Gastrocnemius medialis (tissue), 4 donors: ENCODE results near the gene FAXDC2. TPM values are rescaled to one million over a fixed set of nuclear protein-coding genes. Genes with fewer than 3 reads are reported as not detected.
"Not testable (repeated sequence)": the region's sequence is repeated elsewhere in the genome, so short reads cannot be mapped to it uniquely, and the experiment has no call there.

Experiments used
- ATAC-seq, 2 donors: fragments of 150-250 bp; one replicate each; pipeline ENCODE4 v1.9.1; 2016
- DNase-seq, 2 donors: peaks; one replicate each; pipeline ENCODE4 v3.0.0-alpha.2; 2019
- H3K27ac ChIP-seq, 4 donors: fragments of 200-600 bp; sonication (generic); 1 replicate in 1 of 4; 2 replicates in 3 of 4; pipeline ENCODE4 v1.5.1; 2016 to 2018; ENCODE audit warnings: mild to moderate bottlenecking in 2 of 4, moderate library complexity in 1 of 4
- H3K27me3 ChIP-seq, 3 donors: fragments of 200-600 bp; sonication (generic) in 2 of 3; 1 replicate in 1 of 3; 2 replicates in 2 of 3; pipeline versions ENCODE4 v1.5.1 to v1.6.0; 2016 to 2019; ENCODE audit warnings: mild to moderate bottlenecking in 1 of 3, moderate library complexity in 1 of 3
- H3K36me3 ChIP-seq, 2 donors: fragments of 200-600 bp; sonication (generic) in 1 of 2; one replicate each; pipeline ENCODE4 v1.5.1; 2017 to 2018
- H3K4me1 ChIP-seq, 2 donors: fragments of 200-600 bp; sonication (generic) in 1 of 2; one replicate each; pipeline ENCODE4 v1.5.1; 2016 to 2017; ENCODE audit warnings: mild to moderate bottlenecking in 2 of 2
- H3K4me3 ChIP-seq, 4 donors: fragments of 200-600 bp; sonication (generic) in 3 of 4; 1 replicate in 1 of 4; 2 replicates in 3 of 4; pipeline ENCODE4 v1.5.1; 2016 to 2019; ENCODE audit warnings: mild to moderate bottlenecking in 2 of 4
- H3K9me3 ChIP-seq, 3 donors: fragments of 200-600 bp; sonication (generic) in 2 of 3; 1 replicate in 1 of 3; 2 replicates in 2 of 3; pipeline ENCODE4 v1.5.1; 2016 to 2019
- CTCF ChIP-seq, 5 experiments: fragments of 450-650 bp in 3 of 5; fragments of 200-600 bp in 2 of 5; sonication (generic) in 2 of 5; IDR thresholded peaks in 4 of 5; conservative IDR thresholded peaks in 1 of 5; 1 replicate in 4 of 5; 2 replicates in 1 of 5; pipeline ENCODE4 v1.5.1; 2016 to 2019; ENCODE audit warnings: antibody characterized with exemption in 5 of 5, mild to moderate bottlenecking in 3 of 5, moderate library complexity in 3 of 5
- POLR2A ChIP-seq, 2 donors: fragments of 450-650 bp; IDR thresholded peaks; one replicate each; pipeline ENCODE4 v1.6.1; 2017; ENCODE audit warnings: antibody characterized with exemption in 2 of 2, mild to moderate bottlenecking in 2 of 2, moderate library complexity in 2 of 2
- in situ Hi-C, 4 donors: fragments of 200-750 bp; cut with MboI; loops; one replicate each; pipeline versions ENCODE4 v1.15.0 to v1.8.0; 2017; ENCODE audit warnings: low sequenced_read_pairs in 4 of 4
- intact Hi-C: fragments of 100-400 bp; cut with DNase I; formaldehyde crosslinking; loops from one replicate; pipeline ENCODE4 v1.15.1; 2023; ENCODE audit warnings: low total_unique reads
- total RNA-seq, 4 donors: library from RNA; depleted of rRNA; stranded (reverse); fragments of >200 nt; gene quantifications; one replicate each; pipeline versions ENCODE4 v1.1.0 to v1.2.3, GENCODE V29; 2016

Gene FAXDC2
- total RNA-seq, 4 donors from 2014 or later = 4.4 to 12.5 (median 6.4) TPM

GRCh38 chr5:154836225-154836624, 14.2 kb downstream of the FAXDC2 start:
- no peak for ATAC-seq
- H3K36me3 ChIP-seq = no peaks in the 10 kb centered on the region
- H3K9me3 ChIP-seq = no peaks in the 10 kb centered on the region
- H3K4me1 ChIP-seq = peaks cover 6 to 7% of the 10 kb centered on the region in 2 donors
- TF ChIP-seq POLR2A (IDR thresholded peaks at IDR 0.05) = no peak
- TF ChIP-seq CTCF (IDR thresholded peaks at IDR 0.05 in 4 of 5, conservative IDR thresholded peaks at IDR 0.05 in 1 of 5) = no peak
- no peak overlapping the region for H3K4me3 ChIP-seq
- no peak for DNase-seq
- no peaks in the 10 kb centered on the region for H3K27me3 ChIP-seq
- intact Hi-C loops (no loop called here), in situ Hi-C loops (no loop called here)
- no peak overlapping the region for H3K27ac ChIP-seq

GRCh38 chr5:154835701-154836052, 14.7 kb downstream of the FAXDC2 start:
- H3K4me3 ChIP-seq, H3K36me3 ChIP-seq, H3K9me3 ChIP-seq, H3K4me1 ChIP-seq, intact Hi-C loops, DNase-seq, H3K27me3 ChIP-seq, in situ Hi-C loops, ATAC-seq: not testable (repeated sequence)
- peak overlapping the region in 1 of 4 donors; percentile 12 for H3K27ac ChIP-seq

- H3K4me3 ChIP-seq = no peak overlapping the region
- peaks cover 7 to 10% of the 10 kb centered on the region in 2 donors for H3K4me1 ChIP-seq
- no peaks in the 10 kb centered on the region for H3K27me3 ChIP-seq
- peak overlapping the region in 1 of 4 donors; percentile 56 for H3K27ac ChIP-seq
- no peaks in the 10 kb centered on the region for H3K36me3 ChIP-seq
- no peaks in the 10 kb centered on the region for H3K9me3 ChIP-seq
- TF ChIP-seq CTCF (IDR thresholded peaks at IDR 0.05 in 4 of 5, conservative IDR thresholded peaks at IDR 0.05 in 1 of 5) = no peak
- no peak for TF ChIP-seq POLR2A (IDR thresholded peaks at IDR 0.05)
- ATAC-seq = no peak
- no peak for DNase-seq
- in situ Hi-C loops = no loop called here
- intact Hi-C loops = no loop called here
Observed at GRCh38 chr5:154834053-154834452, 16.4 kb downstream of the FAXDC2 start.

- H3K9me3 ChIP-seq, ATAC-seq, DNase-seq, intact Hi-C loops, H3K4me3 ChIP-seq, H3K27ac ChIP-seq, H3K4me1 ChIP-seq, H3K27me3 ChIP-seq, in situ Hi-C loops, H3K36me3 ChIP-seq: not testable (repeated sequence)
Observed at GRCh38 chr5:154832804-154833203, 17.6 kb downstream of the FAXDC2 start.

GRCh38 chr5:154831451-154831850, 19.0 kb downstream of the FAXDC2 start:
- no peak overlapping the region for H3K27ac ChIP-seq
- H3K27me3 ChIP-seq = no peaks in the 10 kb centered on the region
- no peak for DNase-seq
- no peaks in the 10 kb centered on the region for H3K36me3 ChIP-seq
- H3K4me3 ChIP-seq = no peak overlapping the region
- H3K4me1 ChIP-seq = peaks cover 7 to 10% of the 10 kb centered on the region in 2 donors
- in situ Hi-C loops (no loop called here), intact Hi-C loops (no loop called here)
- no peak for ATAC-seq
- no peaks in the 10 kb centered on the region for H3K9me3 ChIP-seq
- TF ChIP-seq CTCF (IDR thresholded peaks at IDR 0.05 in 4 of 5, conservative IDR thresholded peaks at IDR 0.05 in 1 of 5) (no peak), POLR2A (IDR thresholded peaks at IDR 0.05) (no peak)

- in situ Hi-C loops = no loop called here
- Histone ChIP-seq H3K4me1 (peaks cover 6 to 10% of the 10 kb centered on the region in 2 donors), H3K4me3 (no peak overlapping the region), H3K27me3 (no peaks in the 10 kb centered on the region), H3K9me3 (no peaks in the 10 kb centered on the region), H3K27ac (no peak overlapping the region), H3K36me3 (no peaks in the 10 kb centered on the region)
- intact Hi-C loops = no loop called here
- DNase-seq = no peak
- no peak for ATAC-seq
- TF ChIP-seq CTCF (IDR thresholded peaks at IDR 0.05 in 4 of 5, conservative IDR thresholded peaks at IDR 0.05 in 1 of 5) (no peak), POLR2A (IDR thresholded peaks at IDR 0.05) (no peak)
Observed at GRCh38 chr5:154830596-154830995, 19.8 kb downstream of the FAXDC2 start.
